Subcutaneous abdominal adipose tissue (tissue), 5 donors: Measurements from ENCODE around the gene FCGR2B.
A peak's percentile ranks its signal among the peaks of the same experiment; 100 is the strongest.
"Not testable (repeated sequence)": the region's sequence is repeated elsewhere in the genome, so short reads cannot be mapped to it uniquely, and the experiment has no call there.

ENCODE experiments used
- H3K27ac ChIP-seq: one replicate; pipeline ENCODE4 v1.7.0; 2013; ENCODE audit warnings: low read depth, mild to moderate bottlenecking, inconsistent platforms, low read length, moderate library complexity
- H3K27me3 ChIP-seq, 5 donors: one replicate each; pipeline ENCODE4 v1.7.0; 2013; ENCODE audit warnings: low read length in 5 of 5, inconsistent platforms in 1 of 5; ENCODE audit not compliant: control insufficient read depth in 5 of 5, insufficient read depth in 4 of 5
- H3K36me3 ChIP-seq, 5 donors: one replicate each; pipeline ENCODE4 v1.7.0; 2013; ENCODE audit warnings: low read length in 5 of 5; ENCODE audit not compliant: control insufficient read depth in 5 of 5, insufficient read depth in 5 of 5
- H3K4me1 ChIP-seq, 5 donors: one replicate each; pipeline ENCODE4 v1.7.0; 2013; ENCODE audit warnings: low read length in 5 of 5, mild to moderate bottlenecking in 3 of 5, moderate library complexity in 1 of 5; ENCODE audit not compliant: control insufficient read depth in 5 of 5, insufficient read depth in 5 of 5
- H3K4me3 ChIP-seq, 5 donors: one replicate each; pipeline ENCODE4 v1.7.0; 2013; ENCODE audit warnings: low read length in 5 of 5, low read depth in 1 of 5
- H3K9ac ChIP-seq, 5 donors: one replicate each; pipeline ENCODE4 v1.7.0; 2013; ENCODE audit warnings: low read length in 5 of 5, mild to moderate bottlenecking in 4 of 5, moderate library complexity in 3 of 5
- H3K9me3 ChIP-seq, 5 donors: one replicate each; pipeline ENCODE4 v1.7.0; 2013; ENCODE audit warnings: low read length in 5 of 5; ENCODE audit not compliant: control insufficient read depth in 5 of 5
- donor health status: healthy.
- donor health status: healthy.
- donor health status: healthy.
- donor health status: healthy.
- donor health status: healthy.

Gene FCGR2B

GRCh38 chr1:161662684-161663339 lies at the start of gene FCGR2B:
Gene FCGR2B, plus strand, starts transcription at chr1:161663143. Its CDS starts 99 bp downstream, at chr1:161663242.
- not testable (repeated sequence) for H3K4me1 ChIP-seq

GRCh38 chr1:161616417-161616816 lies 46.5 kb upstream of the FCGR2B start:
- peaks cover 2 to 11% (median 6%) of the 10 kb centered on the region in 5 donors for H3K4me1 ChIP-seq
- H3K36me3 ChIP-seq, H3K9me3 ChIP-seq, H3K27me3 ChIP-seq, H3K27ac ChIP-seq, H3K4me3 ChIP-seq, H3K9ac ChIP-seq: not testable (repeated sequence)

More at GRCh38 chr1:161662684-161663339, at the start of gene FCGR2B:
- H3K9me3 ChIP-seq, H3K27ac ChIP-seq, H3K36me3 ChIP-seq, H3K27me3 ChIP-seq, H3K9ac ChIP-seq: not testable (repeated sequence)
- H3K4me3 ChIP-seq, result peak within 1 kb of the TSS in 1 of 5 donors; percentile 22

GRCh38 chr1:161618517-161618916 lies 44.4 kb upstream of the FCGR2B start:
- H3K4me3 ChIP-seq, result not testable (repeated sequence)

GRCh38 chr1:161620399-161620798 lies 42.5 kb upstream of the FCGR2B start:
- H3K9ac ChIP-seq, H3K36me3 ChIP-seq, H3K4me3 ChIP-seq: not testable (repeated sequence)

More at GRCh38 chr1:161618517-161618916, 44.4 kb upstream of the FCGR2B start:
- not testable (repeated sequence) for H3K9ac ChIP-seq, H3K27me3 ChIP-seq, H3K36me3 ChIP-seq, H3K4me1 ChIP-seq, H3K27ac ChIP-seq, H3K9me3 ChIP-seq

GRCh38 chr1:161621181-161622000 lies 41.6 kb upstream of the FCGR2B start:
- Histone ChIP-seq H3K9ac (peak overlapping the region in 2 of 5 donors; percentile 11 to 47), H3K4me3 (peak overlapping the region; percentile 48 to 81 (median 64))
- H3K27me3 ChIP-seq, H3K4me1 ChIP-seq, H3K36me3 ChIP-seq, H3K27ac ChIP-seq, H3K9me3 ChIP-seq: not testable (repeated sequence)

More at GRCh38 chr1:161620399-161620798, 42.5 kb upstream of the FCGR2B start:
- H3K27me3 ChIP-seq, H3K27ac ChIP-seq, H3K9me3 ChIP-seq, H3K4me1 ChIP-seq: not testable (repeated sequence)

GRCh38 chr1:161622054-161622453 lies 40.9 kb upstream of the FCGR2B start:
- H3K4me3 ChIP-seq, result peak overlapping the region in 1 of 5 donors; percentile 61
- not testable (repeated sequence) for H3K9me3 ChIP-seq, H3K27ac ChIP-seq, H3K36me3 ChIP-seq, H3K9ac ChIP-seq, H3K4me1 ChIP-seq, H3K27me3 ChIP-seq

- not testable (repeated sequence) for H3K4me1 ChIP-seq, H3K9me3 ChIP-seq, H3K9ac ChIP-seq, H3K27ac ChIP-seq, H3K27me3 ChIP-seq, H3K36me3 ChIP-seq, H3K4me3 ChIP-seq
Measured at GRCh38 chr1:161623401-161624051, 39.4 kb upstream of the FCGR2B start.

GRCh38 chr1:161624605-161625004 lies 38.3 kb upstream of the FCGR2B start:
- not testable (repeated sequence) for H3K9me3 ChIP-seq, H3K27ac ChIP-seq, H3K4me3 ChIP-seq, H3K27me3 ChIP-seq, H3K9ac ChIP-seq, H3K36me3 ChIP-seq, H3K4me1 ChIP-seq

GRCh38 chr1:161626445-161627146 lies 36.3 kb upstream of the FCGR2B start:
- not testable (repeated sequence) for H3K9ac ChIP-seq, H3K4me1 ChIP-seq, H3K9me3 ChIP-seq, H3K36me3 ChIP-seq, H3K27ac ChIP-seq, H3K27me3 ChIP-seq, H3K4me3 ChIP-seq
